NCI-H146 treated with DMSO at 0.1 percent for 48 hours (cell line): Measurements from ENCODE around the gene MBNL2.

Experiments used
- DNase-seq: peaks from one replicate; lab custom pipeline; 2025; ENCODE audit not compliant: unreplicated experiment; lab: John Stamatoyannopoulos, UW

The MBNL2 gene

DNA sequence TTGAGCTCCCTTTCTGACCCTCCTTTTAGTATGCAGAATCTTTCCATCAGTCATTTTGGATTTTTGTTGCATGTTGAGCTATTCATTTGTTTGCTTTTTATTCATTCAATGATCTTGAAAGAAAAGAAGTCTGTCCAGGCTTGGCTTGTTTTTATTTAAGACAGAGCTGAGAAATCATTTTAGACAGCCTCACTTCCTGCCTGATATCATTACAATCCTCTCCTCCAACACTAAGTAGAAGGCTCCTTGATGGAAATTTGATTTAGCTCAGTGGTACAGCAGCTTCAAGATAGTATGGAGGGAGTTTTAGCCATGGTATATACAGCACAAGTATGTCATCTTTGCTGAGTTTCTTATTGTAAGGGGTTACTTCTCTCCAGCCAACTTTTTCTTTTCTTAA, 28.4 kb downstream of the MBNL2 start:
- no peak for DNase-seq

DNA sequence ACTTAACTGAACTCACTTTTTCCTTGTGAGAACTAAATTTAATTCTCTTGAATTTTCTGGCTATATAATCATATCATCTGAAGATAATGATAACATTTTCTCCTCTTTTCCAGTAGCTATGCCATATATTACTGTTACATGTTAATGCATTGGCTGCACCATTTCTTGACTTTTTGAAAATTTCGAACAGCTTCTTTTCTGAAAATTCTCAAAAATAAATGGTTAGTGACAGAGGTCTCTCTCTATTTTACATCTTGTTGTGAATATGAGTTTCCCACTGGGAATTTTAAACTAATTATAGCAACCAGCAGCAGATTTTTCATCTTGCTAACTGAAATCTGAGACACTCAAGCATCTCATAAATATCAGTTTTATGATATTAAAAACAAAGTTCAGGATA, 30.6 kb downstream of the MBNL2 start:
- DNase-seq: no peak

DNA sequence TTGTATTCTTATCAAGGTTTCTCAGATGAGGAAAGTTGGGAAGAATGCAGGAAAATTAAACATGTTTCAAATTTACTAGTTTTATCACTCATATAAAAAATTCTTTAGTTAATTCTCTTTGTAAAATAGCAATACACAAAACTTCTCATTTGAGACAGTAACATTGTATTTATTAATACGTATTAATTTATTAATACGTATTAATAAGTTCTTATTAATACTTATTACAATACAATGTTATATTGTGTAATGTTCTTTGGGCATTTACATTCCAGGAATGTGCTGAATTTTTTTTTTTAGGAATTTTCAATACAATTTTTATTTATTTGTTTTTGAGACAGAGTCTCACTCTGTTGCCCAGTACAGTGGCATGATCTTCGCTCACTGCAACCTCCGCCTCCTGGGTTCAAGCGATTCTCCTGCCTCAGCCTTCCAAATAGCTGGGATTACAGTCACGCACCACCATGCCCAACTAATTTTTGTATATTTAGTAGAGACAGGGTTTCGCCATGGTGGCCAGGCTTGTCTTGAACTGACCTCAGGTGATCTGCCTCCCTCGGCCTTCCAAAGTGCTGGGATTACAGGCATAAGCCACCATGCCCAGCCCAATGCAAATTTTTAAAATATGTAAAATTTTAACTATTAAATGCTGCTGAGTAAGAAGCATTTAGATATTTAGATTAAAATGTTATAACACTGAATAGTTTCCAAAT, 31.6 kb downstream of the MBNL2 start:
- DNase-seq: no peak

DNA sequence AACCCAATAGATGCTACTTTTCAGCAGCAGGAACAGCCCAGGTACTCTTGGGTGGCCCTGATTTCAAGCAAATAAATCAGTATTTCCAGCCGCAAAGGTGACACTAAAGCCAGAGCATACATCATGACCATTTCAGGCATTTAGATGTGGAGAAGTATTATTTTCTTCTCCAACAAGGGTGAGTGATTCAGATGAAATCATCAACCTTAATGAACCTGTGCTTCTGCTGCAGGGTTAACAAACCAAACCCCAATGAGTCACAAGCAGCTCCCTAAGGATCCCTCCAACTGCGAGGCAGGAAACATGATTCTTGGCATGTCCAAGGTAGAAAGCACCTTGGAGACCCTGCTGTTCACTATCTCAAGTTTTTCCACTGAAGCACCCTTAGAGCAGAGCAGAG, 32.7 kb downstream of the MBNL2 start:
- DNase-seq: no peak

DNA sequence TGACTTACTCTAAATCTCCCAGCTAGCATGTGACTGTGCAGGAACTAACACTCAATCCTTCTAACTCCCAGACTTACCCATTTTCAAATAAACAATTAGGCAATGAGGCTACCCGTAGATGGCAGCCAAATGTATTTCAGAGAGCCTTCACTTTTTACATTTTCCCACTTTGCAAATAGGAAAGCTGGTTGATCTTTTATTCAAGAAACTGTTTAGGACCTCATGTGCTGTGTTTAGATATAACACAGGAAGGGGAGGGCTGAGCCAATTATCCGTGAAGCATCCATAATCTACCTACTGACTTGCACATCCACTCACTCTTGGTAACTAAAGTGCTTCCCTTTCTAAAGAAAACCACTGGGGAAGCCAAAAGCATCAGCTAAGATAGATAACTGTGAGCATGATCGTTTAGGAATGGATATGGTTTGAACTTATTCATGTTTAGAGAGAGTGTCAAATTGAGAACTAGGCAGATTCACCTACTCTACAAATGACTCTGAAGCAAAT, 33.4 kb downstream of the MBNL2 start:
- no peak for DNase-seq

DNA sequence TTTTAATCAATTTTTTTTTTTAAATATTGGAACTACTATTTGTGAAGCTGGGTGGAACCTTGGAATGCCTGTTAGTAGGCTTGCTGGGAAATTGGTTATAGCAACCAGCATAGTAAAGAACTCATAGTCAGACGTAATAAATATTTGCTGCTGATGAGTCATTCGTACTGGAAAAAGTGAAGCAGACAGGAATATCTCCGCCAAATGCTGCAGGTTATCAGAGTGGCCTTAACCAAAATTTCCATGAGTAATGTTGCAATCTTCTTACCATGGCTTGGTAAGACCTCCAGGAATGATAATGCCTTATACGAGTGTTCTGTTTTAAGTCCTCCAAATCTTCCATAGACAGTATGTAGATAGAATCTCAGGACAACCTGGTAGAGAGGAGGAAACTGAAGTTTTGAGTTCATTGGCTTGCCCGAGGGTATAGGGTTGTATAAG, 34.2 kb downstream of the MBNL2 start:
- no peak for DNase-seq

DNA sequence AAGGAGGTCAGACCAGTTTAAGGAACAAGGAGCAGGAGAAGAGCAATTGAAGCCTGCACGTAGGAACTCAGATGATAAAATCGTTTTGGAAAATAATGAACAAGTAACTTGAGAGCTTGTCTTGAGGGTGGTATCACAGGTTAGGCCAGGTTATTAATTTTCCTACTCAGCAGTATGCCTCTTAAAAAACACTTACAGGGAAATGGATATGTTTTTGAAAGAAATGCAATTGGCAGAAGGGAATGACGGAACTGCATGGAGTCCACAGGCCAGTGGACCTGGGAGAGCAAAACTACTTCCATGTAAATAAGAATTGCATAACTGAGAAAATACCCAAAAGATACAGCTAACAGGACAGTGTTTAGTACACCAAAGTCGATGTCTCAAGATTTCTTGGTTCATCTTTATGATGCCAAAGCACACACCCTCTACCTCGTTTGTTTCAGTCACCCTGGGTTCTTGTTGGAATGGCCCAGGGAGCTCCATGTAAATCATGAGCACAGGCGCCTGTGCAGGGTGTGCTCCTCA, 35.2 kb downstream of the MBNL2 start:
- DNase-seq: no peak

DNA sequence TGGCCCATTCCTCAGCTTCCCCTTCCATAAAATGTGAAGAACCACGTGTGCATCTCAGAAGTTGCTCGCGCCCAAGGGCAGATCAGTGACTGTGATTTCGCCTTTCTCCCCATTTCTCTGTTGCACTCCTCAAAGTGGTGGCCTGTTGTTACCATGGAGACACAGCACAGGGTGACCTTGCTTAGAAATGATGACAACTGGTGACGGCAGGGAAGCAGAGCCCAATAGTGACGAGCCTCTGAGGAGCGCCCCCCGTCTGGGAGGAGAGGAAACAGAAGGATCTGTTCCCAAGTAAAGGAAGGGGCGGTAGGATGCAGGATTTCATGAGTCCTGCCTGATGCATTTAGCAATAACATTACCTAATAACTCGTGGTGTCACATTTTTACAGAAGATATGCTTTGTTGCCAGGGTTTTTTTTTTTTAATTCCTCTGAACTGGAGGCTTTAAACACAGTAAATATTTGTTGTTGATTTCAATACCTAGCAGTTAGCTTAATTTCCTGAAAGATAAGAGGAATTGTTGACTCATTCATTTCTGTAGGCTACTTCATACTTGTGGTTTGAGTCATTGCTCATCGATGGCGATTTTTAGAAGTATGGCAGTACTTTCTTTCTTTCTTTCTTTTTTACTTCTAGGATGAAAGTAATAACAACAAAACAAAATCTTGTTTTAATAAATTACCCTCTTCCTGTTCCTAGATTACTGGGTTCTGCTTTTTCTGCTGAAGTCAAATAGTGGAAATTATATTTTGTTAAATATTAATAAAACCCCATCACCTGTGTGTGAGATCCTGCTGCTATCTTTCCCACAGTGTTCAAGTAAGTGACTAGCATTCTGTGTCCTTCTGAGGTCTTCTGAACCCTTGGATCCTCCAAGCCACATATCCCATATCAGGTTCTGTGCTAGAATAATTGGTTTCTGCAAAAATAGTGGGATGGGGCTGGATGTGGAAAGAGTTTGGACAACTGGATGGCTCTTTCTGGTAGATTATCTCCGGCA, 36.0 kb downstream of the MBNL2 start:
- no peak for DNase-seq

DNA sequence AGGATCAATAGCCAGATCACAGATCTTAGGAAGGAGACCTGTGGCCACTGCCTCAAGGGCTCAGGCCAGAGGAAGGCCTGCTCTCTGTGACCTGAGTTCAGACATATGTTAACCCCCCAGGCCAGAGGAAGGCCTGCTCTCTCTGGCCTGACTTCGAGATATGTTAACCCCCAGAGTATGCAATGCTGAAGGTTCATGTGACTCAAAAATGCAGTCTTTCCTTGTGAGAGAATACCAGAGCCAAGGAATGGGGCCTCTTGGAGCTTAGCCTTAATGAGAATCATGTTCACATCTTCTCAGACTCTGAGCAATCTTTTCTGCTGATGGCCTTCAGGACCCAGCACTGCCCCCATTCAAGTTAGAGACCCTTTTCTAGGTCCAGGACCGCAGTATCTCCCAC, 36.7 kb downstream of the MBNL2 start:
- no peak for DNase-seq

DNA sequence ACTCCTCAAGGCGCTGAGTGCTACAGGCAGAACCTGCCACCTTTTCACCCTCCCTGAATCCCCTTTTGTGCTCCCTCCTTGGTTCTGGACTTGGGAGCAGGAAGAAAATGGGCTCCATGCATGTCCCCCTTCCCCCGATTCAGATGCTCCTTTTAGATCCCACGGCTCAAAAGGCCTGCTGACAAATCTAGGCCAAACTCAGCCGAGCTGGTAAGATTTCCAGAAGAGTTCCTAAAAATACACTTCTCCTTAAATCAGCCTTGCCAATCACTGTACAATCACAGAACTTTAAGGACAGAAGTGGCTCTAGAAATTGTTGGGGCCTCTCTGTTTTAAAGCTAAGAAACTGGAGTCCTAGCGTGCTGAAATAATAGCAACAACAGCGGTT, 37.3 kb downstream of the MBNL2 start:
- no peak for DNase-seq

DNA sequence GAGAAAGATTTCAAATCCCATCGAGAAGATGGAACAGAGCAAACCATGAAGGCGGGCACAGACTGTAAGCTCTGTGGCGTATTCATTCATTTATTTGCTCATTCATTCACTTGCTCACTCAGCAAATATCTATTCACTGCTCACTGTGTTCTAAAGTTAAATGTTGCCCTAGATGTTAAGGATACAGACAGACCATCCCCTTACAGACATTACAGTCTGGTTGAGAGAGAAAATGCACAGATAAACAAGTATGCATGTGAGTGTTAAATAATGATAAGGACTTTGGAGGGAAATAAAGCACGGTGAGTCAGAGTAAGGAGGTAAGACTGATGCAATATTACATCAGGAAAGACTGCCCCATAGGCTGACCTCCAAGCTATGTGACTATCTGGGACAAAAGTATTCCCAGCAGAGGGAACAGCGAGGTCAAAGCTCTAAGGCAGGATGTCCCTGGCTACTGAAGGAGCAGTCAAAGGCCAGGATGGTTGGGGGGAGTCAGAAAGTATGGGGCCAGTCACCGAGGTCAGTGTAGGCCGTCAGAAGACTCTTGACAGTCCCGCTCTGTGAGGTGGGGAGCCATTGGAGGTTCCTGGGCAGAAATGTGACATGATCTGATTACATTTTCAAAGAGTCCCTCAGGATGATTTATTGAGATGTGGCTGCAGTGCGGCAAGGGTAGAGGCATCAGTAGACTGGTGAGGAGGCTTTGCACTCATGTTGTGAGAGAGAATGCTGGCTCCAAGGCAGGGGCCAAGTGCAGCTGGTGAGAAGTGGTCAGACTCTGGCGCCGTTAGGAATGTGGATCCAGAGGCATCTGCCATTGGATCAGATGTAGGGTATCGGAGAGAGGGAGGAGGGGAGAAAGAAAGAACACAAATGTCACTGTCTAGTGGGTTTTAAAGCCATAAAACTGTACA, 37.9 kb downstream of the MBNL2 start:
- DNase-seq: no peak

DNA sequence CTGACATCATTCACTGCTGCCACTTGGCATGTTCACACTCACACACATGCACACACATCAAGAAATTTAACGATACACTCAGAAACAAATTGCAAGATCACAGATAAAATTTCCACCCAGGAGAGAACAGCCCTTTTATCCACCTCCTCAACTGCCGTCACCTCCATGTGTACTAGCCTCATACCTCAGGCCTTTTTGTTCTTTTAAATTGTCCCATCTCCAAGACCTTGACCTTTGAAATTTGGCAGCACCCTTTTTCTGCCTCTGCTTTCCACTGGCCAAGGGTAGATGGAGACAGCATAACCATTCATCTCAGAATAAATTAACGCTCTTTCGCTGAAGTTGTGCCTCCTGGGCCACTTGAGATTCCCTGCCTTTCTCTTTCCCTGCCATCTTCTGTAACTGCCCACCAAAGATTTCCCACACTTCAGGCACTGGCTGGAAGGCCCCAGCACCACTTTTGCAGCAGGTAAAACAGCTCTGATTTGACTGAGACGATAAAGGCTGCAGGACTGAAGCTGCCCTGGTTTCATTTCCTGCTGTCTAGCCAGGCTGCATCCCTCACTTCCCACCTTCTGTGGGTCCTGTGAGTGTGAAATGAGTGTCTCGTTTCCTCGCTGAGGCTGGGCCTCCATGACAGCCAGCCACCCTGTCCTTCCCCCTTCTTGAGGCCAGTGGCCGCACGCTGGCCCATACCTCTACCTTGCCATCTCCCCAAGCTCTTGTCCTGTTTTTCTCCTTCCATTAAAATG, 39.3 kb downstream of the MBNL2 start:
- DNase-seq: no peak

DNA sequence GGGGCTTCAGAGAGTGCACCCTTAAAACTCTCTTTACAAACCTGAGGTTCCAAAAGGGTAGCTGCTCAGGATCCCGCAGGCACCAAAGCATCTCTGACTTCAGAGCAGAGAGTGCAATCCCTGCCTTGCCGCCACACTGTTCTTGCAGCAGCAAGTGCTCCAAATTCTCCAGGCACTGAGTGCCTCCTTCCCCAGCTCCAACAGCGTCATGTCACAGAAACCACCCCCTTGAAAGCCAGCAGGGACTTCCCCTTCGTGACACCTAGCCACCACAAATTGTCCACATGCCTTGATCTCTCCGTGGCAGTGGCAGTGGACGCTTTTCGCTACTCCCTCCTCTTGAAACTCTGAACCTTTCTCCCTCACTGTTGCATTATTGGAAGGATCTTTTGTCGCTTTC, 39.9 kb downstream of the MBNL2 start:
- DNase-seq: no peak

DNA sequence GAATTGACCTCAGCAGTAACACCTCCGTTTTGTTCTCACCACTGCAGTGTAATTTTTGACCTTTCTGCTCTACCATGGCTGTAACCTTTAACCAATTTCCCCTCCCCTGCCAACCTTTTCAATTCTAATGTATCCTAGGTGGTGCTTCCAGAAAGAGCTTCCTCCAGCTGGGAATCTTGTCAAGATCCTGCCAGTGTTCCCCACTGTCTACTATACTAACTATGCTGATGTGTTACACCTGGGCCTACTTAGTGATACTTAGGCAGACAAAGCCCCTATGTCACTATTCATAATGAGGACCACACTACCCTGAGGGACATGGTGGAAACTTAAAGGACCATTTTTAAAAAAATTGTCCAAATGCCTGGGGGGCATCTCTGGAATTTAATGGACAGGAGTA, 41.0 kb downstream of the MBNL2 start:
- DNase-seq: no peak

DNA sequence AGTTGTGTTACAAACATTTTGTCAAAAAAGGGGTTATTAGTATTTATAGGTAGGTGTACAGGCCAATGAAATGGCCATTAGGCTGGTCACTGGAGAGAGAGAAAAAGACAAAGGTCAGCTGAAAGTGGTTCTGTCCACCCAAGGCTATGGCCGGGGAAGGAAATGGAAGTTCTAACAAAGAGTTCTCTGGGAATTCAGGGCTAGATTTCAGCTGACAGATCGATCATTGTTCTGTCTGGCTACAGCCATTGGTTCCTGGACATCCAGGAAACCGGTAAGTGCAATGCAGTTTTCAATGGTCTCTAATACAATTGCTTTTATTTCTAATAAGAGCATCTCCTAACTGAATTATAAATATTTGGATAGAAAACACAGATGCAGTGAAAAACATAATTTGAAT, 42.5 kb downstream of the MBNL2 start:
- DNase-seq: no peak

DNA sequence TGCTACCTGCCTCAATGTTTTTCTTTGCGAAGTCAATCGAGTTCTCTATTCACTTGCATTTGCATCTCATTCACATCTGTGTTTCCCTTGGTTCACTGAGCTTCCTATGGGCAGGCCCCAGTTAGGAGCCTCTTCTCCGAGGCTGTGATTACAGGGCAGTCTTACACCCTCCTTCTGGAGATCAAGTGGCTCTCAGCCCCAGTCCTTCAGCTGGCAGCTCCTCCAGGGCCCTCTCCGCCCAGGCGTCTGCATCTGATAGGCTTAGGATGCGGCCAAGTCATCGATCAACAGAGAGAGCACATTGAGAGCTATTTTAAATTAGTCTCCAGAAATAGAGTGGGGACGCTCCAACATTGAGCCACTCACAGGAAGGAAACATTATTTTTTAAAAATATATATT, 44.2 kb downstream of the MBNL2 start:
- DNase-seq: no peak

DNA sequence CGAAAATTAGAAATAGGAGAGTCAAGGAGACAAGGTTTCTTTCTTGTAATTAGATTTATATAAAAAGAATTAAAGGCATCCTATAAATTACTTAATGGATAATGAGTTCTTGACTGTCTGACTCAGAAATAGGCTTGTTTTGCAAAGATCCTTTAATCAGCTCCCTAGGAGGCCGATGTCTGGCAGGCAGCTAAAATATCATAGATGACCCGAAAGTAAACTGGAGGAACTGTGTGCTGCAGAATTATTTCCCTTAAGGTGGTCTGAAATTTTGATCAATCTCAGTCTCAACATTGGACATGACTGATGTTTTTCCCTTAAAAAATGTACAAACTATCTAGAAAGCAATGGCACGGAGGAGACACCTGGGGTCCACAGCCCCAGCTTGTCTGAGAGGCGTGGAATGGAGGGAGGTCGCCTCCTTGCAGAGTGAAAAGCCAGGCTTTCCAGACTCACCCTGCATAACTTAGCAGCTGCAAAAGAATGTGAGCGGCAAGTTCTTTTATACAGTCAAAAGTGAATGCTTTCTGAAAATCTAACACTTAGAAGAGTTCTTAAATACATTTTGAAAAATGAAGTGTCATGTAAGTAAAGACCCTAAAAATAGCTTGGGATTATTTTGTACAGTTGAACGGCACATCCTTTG, 44.8 kb downstream of the MBNL2 start:
- DNase-seq: no peak

DNA sequence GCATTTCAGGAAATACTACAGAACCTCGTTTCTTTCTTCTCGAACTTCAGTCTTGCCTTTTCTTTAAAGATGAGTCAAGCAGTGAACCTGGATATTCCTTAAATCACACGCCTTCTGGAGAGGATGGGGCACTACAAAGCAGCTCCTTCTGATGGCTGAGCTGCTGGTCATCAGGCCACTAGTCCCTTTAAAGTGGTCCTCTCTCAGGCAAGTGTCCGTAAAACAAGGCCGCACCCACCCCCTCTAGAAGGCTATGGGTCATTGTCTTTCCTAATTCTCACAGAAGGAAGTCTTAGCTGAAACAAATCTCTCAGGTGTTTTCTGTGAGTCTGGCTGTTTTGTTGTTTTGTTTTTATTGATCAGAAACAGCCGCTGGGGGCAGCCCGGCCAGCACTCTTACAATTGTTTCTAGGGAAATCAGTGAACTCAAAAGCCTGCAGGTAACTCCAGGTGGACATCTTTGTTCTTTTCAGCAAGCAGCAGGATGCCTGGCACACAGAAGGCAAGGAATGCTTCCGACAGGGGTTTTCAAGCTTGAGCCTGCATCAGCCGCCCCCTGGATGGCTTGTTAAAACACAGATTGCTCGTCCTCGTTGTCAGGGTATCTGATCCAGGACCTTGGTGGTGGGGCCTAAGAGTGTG, 45.4 kb downstream of the MBNL2 start:
- no peak for DNase-seq

DNA sequence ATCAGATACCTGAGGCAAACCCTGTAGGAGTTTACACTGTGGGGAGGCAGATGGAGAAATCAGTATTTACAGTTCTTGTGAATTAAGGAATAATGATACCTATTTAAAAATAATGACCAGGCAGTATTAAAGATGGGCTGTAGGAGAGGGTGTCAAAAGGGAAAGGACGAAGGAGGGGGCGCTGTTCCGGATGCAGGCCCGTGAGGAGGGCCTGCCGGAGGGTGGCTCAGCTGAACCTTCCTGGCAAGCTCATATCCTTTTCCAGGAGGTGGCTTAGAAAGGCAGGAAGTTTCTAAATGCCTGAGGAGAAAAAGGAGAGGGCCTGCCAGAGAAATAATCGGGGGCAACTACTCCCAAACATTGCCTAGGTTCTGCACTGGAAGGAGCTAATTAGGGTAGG, 46.6 kb downstream of the MBNL2 start:
- no peak for DNase-seq
